Measurements from ENCODE around the gene LPO.

- TF ChIP-seq FOXP2 (optimal IDR thresholded peaks at IDR 0.05; ENCODE audit: control extremely low read depth, extremely low read length, insufficient read depth) (no peak), EZH2 (IDR thresholded peaks at IDR 0.05) (no peak)
Measured at GRCh38 chr17:58270476-58271215, 32.3 kb downstream of the LPO start.

Measured in SK-N-MC (cell line).